Neural crest cell (in vitro differentiated cells): ENCODE measurements around the gene ARHGAP23. TPM values are rescaled to one million over a fixed set of nuclear protein-coding genes. Genes with fewer than 3 reads are reported as not detected.

Experiments
- DNase-seq: peaks from one replicate; pipeline ENCODE4 v3.0.0; 2021; ENCODE audit warnings: low read depth, mixed read lengths, low spot score
- H3K27ac Mint-ChIP-seq: one replicate; pipeline ENCODE4 v1.8.0; 2021; ENCODE audit warnings: mild to moderate bottlenecking, mixed read lengths; ENCODE audit not compliant: unreplicated experiment
- H3K27me3 Mint-ChIP-seq: 2 replicates; pipeline ENCODE4 v1.8.0; 2021; ENCODE audit warnings: low read depth, mild to moderate bottlenecking, mixed read lengths
- H3K36me3 Mint-ChIP-seq: 2 replicates; pipeline ENCODE4 v1.8.0; 2021; ENCODE audit warnings: low read depth, mild to moderate bottlenecking, mixed read lengths
- H3K4me1 Mint-ChIP-seq: 2 replicates; pipeline ENCODE4 v1.8.0; 2021; ENCODE audit warnings: mixed read lengths
- H3K4me3 Mint-ChIP-seq: one replicate; pipeline ENCODE4 v1.8.0; 2021; ENCODE audit warnings: mild to moderate bottlenecking, mixed read lengths
- H3K9me3 Mint-ChIP-seq: 2 replicates; pipeline ENCODE4 v1.8.0; 2021; ENCODE audit warnings: mixed read lengths
- CTCF ChIP-seq: fragments of 200-600 bp; sonication (generic); conservative IDR thresholded peaks from 2 replicates; pipeline ENCODE4 v1.5.0; 2021; ENCODE audit warnings: antibody characterized with exemption, mild to moderate bottlenecking
- long read RNA-seq: library from polyadenylated mRNA; unstranded; transcript quantifications from one replicate; pipeline ENCODE4 v2.0.0, GENCODE V29; 2020
- total RNA-seq: library from RNA; stranded (reverse); gene quantifications from 2 replicates; pipeline ENCODE4 v1.2.1, GENCODE V29; 2021

Gene ARHGAP23, protein sequence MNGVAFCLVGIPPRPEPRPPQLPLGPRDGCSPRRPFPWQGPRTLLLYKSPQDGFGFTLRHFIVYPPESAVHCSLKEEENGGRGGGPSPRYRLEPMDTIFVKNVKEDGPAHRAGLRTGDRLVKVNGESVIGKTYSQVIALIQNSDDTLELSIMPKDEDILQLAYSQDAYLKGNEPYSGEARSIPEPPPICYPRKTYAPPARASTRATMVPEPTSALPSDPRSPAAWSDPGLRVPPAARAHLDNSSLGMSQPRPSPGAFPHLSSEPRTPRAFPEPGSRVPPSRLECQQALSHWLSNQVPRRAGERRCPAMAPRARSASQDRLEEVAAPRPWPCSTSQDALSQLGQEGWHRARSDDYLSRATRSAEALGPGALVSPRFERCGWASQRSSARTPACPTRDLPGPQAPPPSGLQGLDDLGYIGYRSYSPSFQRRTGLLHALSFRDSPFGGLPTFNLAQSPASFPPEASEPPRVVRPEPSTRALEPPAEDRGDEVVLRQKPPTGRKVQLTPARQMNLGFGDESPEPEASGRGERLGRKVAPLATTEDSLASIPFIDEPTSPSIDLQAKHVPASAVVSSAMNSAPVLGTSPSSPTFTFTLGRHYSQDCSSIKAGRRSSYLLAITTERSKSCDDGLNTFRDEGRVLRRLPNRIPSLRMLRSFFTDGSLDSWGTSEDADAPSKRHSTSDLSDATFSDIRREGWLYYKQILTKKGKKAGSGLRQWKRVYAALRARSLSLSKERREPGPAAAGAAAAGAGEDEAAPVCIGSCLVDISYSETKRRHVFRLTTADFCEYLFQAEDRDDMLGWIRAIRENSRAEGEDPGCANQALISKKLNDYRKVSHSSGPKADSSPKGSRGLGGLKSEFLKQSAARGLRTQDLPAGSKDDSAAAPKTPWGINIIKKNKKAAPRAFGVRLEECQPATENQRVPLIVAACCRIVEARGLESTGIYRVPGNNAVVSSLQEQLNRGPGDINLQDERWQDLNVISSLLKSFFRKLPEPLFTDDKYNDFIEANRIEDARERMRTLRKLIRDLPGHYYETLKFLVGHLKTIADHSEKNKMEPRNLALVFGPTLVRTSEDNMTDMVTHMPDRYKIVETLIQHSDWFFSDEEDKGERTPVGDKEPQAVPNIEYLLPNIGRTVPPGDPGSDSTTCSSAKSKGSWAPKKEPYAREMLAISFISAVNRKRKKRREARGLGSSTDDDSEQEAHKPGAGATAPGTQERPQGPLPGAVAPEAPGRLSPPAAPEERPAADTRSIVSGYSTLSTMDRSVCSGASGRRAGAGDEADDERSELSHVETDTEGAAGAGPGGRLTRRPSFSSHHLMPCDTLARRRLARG (N-terminal part only)
- 25.7 and 30.0 TPM in 2 replicates for total RNA-seq
- long read RNA-seq, partial matches to known transcripts, result 0 of 1 reads
- long read RNA-seq, other reads (novel, unspliced or antisense), result 1 of 1 reads

- Mint-ChIP-seq H3K4me1 (peaks cover 51% of the 10 kb centered on the region), H3K27me3 (peaks cover 43% of the 10 kb centered on the region), H3K36me3 (no peaks in the 10 kb centered on the region), H3K27ac (peak within 1 kb of the TSS; percentile 45), H3K4me3 (peak within 1 kb of the TSS; percentile 82), H3K9me3 (no peaks in the 10 kb centered on the region)
- DNase-seq, result no peak
- no peak for TF ChIP-seq CTCF
Observed at GRCh38 chr17:38428112-38428642, at the start of gene ARHGAP23. ARHGAP23 (plus strand) TSS chr17:38428464; CDS start chr17:38428486, 22 bp downstream.

- peaks cover 7% of the 10 kb centered on the region for H3K36me3 Mint-ChIP-seq
- H3K27me3 Mint-ChIP-seq, result no peaks in the 10 kb centered on the region
- H3K9me3 Mint-ChIP-seq, result no peaks in the 10 kb centered on the region
- peaks cover 8% of the 10 kb centered on the region for H3K4me1 Mint-ChIP-seq
- H3K27ac Mint-ChIP-seq, result no peak overlapping the region
- no peak for TF ChIP-seq CTCF
- H3K4me3 Mint-ChIP-seq, result no peak overlapping the region
- DNase-seq, result no peak
Observed at GRCh38 chr17:38379448-38379847, 48.8 kb upstream of the ARHGAP23 start.

- no peaks in the 10 kb centered on the region for H3K27me3 Mint-ChIP-seq
- H3K36me3 Mint-ChIP-seq, result peaks cover 24% of the 10 kb centered on the region
- H3K27ac Mint-ChIP-seq, result no peak overlapping the region
- H3K4me1 Mint-ChIP-seq, result no peaks in the 10 kb centered on the region
- no peak for TF ChIP-seq CTCF
- no peak overlapping the region for H3K4me3 Mint-ChIP-seq
- no peak for DNase-seq
- no peaks in the 10 kb centered on the region for H3K9me3 Mint-ChIP-seq
Observed at GRCh38 chr17:38395090-38395489, 33.2 kb upstream of the ARHGAP23 start.

DNA sequence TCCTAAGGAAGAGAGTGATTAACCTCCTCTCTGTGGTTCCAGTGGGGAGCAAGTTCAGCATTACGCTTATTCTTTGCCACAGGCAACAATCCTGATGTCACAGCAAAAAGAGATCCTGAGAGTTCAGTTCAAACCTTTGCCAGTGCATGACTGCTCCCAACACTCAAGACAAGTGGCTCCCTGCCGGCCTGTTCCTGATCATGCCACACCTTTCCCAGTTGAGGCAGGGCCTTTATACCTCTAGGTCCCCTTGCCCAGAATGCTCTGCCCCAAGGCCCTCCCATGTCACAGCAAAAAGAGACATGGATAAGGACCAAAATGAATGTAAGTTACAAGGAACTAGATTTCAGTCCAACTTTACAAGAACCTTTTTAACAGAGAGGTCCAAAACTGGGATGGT, 31.0 kb upstream of the ARHGAP23 start:
- Mint-ChIP-seq H3K36me3 (peaks cover 31% of the 10 kb centered on the region), H3K27me3 (no peaks in the 10 kb centered on the region), H3K4me3 (no peak overlapping the region), H3K9me3 (no peaks in the 10 kb centered on the region), H3K4me1 (no peaks in the 10 kb centered on the region), H3K27ac (no peak overlapping the region)
- TF ChIP-seq CTCF, result no peak
- DNase-seq, result no peak

- no peak for TF ChIP-seq CTCF
- Mint-ChIP-seq H3K27me3 (no peaks in the 10 kb centered on the region), H3K4me1 (peaks cover 5% of the 10 kb centered on the region), H3K9me3 (no peaks in the 10 kb centered on the region), H3K36me3 (peaks cover 24% of the 10 kb centered on the region), H3K4me3 (no peak overlapping the region), H3K27ac (peak overlapping the region; percentile 10)
- no peak for DNase-seq
Observed at GRCh38 chr17:38400286-38400685, 28.0 kb upstream of the ARHGAP23 start.
